ELR (cell line): Measurements from ENCODE around the gene ANKRD36C.
A peak's percentile ranks its signal among the peaks of the same experiment; 100 is the strongest.
"Not testable (repeated sequence)": the region's sequence is repeated elsewhere in the genome, so short reads cannot be mapped to it uniquely, and the experiment has no call there.

Experiments used
- DNase-seq: peaks from one replicate; pipeline ENCODE4 v3.0.0-alpha.2; 2015; ENCODE audit warnings: low read depth

ANKRD36C gene

GRCh38 chr2:96006248-96006647 lies 14.6 kb upstream of the ANKRD36C start:
- DNase-seq, result not testable (repeated sequence)

DNA sequence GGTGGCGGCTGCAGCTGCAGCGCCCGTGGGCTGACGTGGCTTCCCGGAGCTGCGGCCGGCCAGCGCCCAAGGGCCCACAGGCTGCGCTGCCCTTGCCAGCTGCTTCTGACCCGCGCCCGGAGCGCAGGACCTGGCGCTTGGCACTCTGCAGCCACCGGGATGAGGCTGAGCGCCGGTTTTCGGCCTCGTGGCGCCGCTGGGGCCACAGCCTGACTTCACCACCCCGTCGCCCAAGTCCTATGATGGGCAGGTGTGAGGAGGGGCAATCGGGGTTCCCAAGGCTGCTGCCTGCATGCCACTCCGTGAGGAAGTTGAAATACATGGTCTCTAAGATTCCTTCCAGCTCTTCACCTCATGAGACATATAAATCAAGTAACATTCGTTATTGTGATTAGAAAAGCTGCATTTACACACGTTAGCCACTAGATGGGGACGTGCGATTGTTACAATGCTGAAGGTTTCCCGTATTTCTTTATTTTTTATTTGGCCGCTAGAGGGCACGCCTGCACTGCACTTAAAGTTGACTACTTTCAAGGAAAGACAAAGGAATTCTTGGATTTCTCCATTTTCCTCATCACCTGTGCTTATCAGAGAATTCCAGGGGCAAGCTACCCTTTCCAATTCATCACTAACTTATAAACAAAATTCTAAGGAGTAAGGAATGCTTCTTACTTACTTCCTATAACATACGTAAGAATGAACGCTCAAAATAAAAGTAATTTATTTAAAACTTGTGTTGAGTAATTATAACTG lies 1.1 kb upstream of the ANKRD36C start:
- peak; percentile 70 for DNase-seq

DNA sequence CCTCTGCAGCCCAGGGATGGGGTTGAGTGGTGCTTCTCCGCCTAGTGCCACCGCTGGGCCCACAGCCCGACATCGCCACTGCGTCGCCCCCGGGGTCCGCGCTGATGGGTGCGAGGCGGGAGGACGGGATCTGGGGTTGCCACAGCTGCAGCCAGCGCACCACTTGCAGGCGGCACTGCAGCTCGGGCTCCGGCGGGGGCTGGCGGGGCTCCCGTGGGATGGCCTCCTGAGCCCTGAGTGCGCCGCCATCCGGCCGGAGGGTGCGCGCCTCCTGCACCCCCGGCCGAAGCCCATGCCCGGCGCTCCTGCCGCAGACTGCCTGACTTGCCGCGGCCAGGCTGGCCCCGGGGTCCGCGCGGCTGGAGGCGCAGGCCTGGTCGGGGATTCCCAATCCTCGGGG lies 478 bp upstream of the ANKRD36C start:
- not testable (repeated sequence) for DNase-seq

- DNase-seq, result not testable (repeated sequence)
Observed at GRCh38 chr2:95990884-95991283, 740 bp downstream of the ANKRD36C start.

DNA sequence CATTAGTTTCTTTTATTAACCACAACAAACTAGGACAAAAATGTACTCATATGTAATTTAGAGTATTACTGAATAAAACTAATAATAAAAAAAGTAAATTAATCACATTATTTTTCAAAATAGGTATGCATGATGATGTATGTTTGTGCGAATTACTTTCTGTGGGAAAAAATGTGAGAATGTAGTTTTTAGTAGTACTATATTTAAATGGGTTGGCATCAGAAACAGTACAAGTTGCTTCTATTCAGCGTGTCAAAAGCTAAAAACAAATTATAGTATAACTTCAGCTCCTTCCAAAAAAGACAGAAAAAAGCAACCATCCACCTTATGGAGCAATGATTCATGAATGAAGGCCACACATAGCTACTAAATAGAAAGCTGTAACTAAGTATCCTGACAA lies 40.0 kb downstream of the ANKRD36C start:
- DNase-seq, result not testable (repeated sequence)

DNA sequence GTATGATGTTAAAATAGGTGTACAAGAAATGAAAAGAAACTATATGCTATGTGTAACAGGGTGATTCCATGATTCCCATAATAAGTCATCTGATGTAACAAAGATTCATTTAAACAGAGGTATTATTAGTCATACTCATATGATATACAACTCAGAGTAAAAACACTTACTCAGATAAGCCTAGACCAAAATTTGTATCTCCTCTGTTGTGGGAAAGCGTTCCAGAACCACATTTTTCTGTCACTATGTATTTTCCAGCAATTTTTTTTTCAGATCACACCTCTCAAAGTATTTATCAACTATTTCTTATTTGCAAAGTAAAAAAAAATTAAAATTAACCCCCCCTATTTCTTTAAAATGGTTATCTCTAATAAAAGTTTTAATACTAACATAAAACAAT lies 43.6 kb downstream of the ANKRD36C start:
- DNase-seq, result peak; percentile 68

DNA sequence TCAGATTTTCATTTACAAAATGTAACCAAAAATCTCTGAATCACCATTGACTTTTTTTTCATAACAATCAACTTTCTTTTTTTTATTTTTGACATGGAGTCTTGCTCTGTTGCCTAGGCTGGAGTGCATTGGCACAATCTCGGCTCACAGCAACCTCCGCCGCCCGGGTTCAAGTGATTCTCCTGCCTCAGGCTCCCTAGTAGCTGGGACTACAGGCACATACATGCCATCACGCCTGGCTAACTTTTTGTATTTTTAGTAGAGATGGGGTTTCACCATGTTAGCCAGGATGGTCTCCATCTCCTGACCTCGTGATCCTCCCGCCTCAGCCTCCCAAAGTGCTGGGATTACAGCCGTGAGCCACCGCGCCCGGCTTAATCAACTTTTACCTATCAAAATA lies 51.7 kb downstream of the ANKRD36C start:
- DNase-seq, result not testable (repeated sequence)

- DNase-seq, result not testable (repeated sequence)
Observed at GRCh38 chr2:95930740-95931139, 60.9 kb downstream of the ANKRD36C start.

DNA sequence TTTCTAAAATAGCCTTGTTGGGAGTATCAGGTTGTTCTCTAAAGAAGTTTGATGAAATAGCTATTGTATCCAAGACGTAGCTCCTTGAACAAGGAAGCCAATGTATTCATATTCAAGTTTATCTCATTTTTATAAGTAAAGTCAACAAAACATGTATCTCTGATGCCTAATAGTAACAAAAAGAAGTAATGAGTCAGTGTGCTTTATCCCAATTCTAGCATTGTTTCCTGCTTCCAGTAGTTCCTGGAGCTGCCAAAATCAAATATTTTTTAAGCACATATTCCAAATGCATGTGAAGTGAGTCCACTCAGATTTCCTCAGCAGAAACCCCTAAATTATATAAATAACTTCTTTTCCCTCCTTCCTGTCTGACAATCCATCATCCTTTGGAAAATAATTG lies 74.6 kb downstream of the ANKRD36C start:
- not testable (repeated sequence) for DNase-seq

DNA sequence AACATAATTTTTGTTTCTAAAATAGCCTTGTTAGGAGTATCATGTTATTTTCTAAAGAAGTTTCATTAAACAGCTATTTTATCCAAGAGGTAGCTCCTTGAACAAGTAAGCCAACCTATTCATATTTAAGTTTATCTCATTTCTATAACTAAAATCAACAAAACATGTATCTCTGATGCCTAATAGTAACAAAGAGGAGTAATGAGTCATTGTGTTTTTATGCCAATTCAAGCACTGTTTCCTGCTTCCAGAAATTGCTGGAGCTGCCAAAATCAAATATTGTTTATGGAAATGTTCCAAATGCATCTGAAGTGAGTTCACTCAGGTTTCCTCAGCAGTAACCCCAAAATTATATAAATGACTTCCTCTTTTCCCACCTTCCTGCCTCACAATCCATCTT lies 76.5 kb downstream of the ANKRD36C start:
- DNase-seq, result not testable (repeated sequence)

DNA sequence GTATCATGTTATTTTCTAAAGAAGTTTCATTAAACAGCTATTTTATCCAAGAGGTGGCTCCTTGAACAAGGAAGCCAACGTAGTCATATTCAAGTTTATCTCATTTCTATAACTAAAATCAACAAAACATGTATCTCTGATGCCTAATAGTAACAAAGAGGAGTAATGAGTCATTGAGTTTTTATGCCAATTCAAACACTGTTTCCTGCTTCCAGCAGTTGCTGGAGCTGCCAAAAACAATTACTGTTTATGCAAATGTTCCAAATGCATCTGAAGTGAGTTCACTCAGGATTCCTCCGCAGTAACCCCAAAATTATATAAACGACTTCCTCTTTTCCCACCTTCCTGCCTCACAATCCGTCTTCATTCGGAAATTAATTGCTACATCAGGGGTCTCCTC lies 80.2 kb downstream of the ANKRD36C start:
- DNase-seq, result peak; percentile 69

GRCh38 chr2:95894443-95894842 lies 97.2 kb downstream of the ANKRD36C start:
- DNase-seq, result not testable (repeated sequence)

- not testable (repeated sequence) for DNase-seq
Observed at GRCh38 chr2:95867929-95868328, 123.7 kb downstream of the ANKRD36C start.

DNA sequence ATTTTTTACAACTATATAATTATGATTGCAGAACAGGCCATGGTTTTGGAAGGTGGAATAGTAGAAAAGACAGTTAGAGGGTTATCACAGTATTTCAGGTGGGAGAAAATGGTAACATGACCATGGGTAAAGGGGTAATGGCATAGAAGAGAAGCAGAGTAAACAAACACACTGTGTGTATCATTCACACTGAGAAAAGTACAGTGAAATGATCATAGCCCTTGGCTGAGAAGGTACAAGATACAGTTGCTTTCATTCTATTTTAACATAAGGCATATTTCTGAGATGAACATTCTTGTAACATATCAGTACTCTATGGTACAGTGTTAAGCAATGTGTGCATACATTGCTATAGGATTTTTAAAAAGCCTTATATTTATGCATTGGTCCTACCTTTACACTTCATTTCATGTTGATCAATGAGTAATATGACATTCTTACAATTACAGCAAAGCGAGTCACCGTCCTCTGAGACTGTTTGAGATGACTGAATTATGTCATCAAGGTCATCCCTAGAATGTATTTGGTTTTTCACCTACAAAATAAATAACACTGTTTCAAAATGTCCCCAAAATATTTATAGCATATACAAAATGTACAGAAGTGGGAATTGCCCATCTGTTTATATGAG lies 124.5 kb downstream of the ANKRD36C start:
- peak; percentile 1 for DNase-seq

DNA sequence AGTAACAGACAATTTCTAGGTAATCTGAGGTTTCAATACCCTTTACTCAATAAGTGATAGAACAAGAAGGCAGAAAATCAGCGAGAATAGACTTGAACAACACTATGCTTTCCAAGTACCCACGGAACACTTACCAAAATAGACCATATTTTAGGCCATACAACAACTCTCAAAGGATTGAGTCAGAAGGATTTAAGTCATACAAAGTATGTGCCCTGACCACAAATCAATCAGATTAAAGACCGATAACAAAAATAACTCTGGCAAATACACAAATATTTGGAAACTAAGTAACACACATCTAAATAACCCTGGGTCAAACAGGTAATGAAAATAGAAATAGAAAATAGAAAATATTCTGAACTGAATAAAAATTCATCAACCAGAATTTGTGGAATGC lies 129.5 kb downstream of the ANKRD36C start:
- DNase-seq, result peak; percentile 0

- DNase-seq, result no peak
Observed at GRCh38 chr2:95836151-95836550, 155.5 kb downstream of the ANKRD36C start.

DNA sequence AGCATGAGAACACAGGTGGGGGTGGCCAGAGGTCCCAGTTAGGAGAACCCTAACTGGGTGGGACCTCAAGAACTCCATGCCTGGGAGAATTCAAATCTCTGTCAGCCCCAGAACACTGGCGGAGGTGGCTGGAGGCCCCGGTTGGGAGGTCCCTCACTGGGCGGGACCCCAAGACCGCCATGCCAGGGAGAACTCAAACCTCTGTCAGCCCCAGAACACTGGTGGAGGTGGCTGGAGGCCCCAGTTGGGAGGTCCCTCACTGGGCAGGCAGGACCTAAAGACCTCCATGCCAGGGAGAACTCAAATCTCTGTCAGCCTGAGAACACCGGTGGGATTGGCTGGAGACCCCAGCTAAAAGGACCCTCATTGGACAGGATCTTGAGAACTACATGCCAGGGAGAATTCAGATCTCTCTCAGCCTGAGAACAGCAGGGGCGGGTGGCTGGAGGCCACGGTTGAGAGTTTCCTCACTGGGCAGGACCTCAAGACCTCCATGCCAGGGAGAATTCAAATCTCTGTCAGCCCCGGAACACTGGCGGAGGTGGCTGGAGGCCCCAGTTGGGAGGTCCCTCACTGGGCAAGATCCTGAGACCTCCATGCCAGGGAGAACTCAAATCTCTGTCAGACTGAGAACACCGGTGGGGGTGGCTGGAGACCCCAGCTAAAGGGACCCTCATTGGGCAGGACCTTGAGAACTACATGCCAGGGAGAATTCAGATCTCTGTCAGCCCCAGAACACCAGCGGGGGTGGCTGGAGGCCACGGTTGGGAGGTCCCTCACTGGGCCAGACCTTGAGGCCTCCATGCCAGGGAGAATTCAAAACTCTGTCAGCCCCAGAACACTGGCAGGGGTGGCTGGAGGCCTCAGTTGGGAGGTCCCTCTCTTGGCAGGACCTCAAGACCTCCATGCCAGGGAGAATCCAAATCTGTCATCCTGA lies 157.3 kb downstream of the ANKRD36C start:
- not testable (repeated sequence) for DNase-seq

- DNase-seq, result not testable (repeated sequence)
Observed at GRCh38 chr2:95824218-95824617, 167.4 kb downstream of the ANKRD36C start.

DNA sequence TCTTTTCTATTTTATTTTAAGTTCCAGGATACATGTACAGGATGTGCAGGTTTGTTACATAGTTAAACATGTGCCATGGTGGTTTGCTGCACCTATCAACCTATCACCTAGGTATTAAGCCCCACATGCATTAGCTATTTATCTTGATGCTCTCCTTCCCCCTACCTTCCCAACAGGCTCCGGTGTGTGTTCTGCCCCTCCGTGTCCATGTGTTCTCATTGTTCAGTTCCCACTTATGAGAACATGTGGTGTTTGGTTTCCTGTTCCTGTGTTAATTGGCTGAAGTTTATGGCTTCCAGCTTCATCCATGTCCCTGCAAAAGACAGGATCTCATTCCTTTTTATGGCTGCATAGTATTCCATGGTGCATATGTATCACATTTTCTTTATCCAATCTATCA lies 174.1 kb downstream of the ANKRD36C start:
- DNase-seq, result not testable (repeated sequence)

- DNase-seq, result not testable (repeated sequence)
Observed at GRCh38 chr2:95813311-95813710, 178.3 kb downstream of the ANKRD36C start.

DNA sequence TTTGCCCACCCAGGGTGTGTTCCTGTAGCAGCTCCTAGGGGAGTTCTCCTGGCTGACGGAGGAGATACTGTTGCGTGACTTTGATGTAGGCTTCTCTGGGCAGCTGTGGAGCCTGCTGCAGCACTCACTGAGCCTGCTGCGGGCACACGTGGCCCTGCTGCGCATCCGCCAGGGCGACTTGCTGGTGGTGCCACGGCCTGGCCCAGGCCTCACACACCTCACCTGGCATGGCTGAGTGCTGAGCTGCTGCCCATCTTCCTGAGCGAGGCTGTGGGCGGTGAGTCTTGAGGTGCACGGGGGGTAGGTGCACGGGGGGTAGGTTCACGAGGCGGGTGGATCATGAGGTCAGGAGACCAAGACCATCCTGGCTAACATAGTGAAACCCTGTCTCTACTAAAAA lies 191.7 kb downstream of the ANKRD36C start:
- no peak for DNase-seq

- DNase-seq, result not testable (repeated sequence)
Observed at GRCh38 chr2:95799147-95799889, 192.3 kb downstream of the ANKRD36C start.
